T follicular helper cell (primary cell): ENCODE results near the gene RAB27A.
A peak's percentile ranks its signal among the peaks of the same experiment; 100 is the strongest.
"Not testable (repeated sequence)": the region's sequence is repeated elsewhere in the genome, so short reads cannot be mapped to it uniquely, and the experiment has no call there.

Experiments
- DNase-seq: peaks from one replicate; pipeline ENCODE4 v3.0.0-alpha.2; 2020; ENCODE audit warnings: low read depth
- total RNA-seq, 2 experiments: gene quantifications; one replicate each; lab custom pipeline; 2026; lab: John Stamatoyannopoulos, UW

Gene RAB27A
- 65.3 to 127 reads per million in 2 experiments for total RNA-seq

- DNase-seq: peak; percentile 58
Measured at GRCh38 chr15:55289746-55290527, at the start of gene RAB27A. Gene RAB27A (minus strand): TSS chr15:55289813. CDS start chr15:55234934, 54,879 bp downstream.

- DNase-seq: no peak
Measured at GRCh38 chr15:55337160-55337559, 47.5 kb upstream of the RAB27A start.

- DNase-seq: no peak
Measured at GRCh38 chr15:55334997-55335396, 45.4 kb upstream of the RAB27A start.

GRCh38 chr15:55334371-55334770, 44.8 kb upstream of the RAB27A start:
- no peak for DNase-seq

- no peak for DNase-seq
Measured at GRCh38 chr15:55327387-55327786, 37.8 kb upstream of the RAB27A start.

GRCh38 chr15:55322467-55322866, 32.9 kb upstream of the RAB27A start:
- no peak for DNase-seq

- no peak for DNase-seq
Measured at GRCh38 chr15:55320963-55321362, 31.4 kb upstream of the RAB27A start.

- no peak for DNase-seq
Measured at GRCh38 chr15:55320238-55320550, 30.6 kb upstream of the RAB27A start.

- no peak for DNase-seq
Measured at GRCh38 chr15:55319537-55320237, 30.1 kb upstream of the RAB27A start.

GRCh38 chr15:55318588-55319494, 29.2 kb upstream of the RAB27A start, which contains the start of the genes PIGB and PIGBOS1:
Gene PIGB (plus strand): TSS chr15:55319222. CDS start chr15:55319251, 29 bp downstream.
Gene PIGBOS1 (minus strand): TSS chr15:55319123. CDS start chr15:55317792, 1,331 bp downstream.
- DNase-seq: peak; percentile 54

GRCh38 chr15:55302801-55303200, 13.2 kb upstream of the RAB27A start:
- not testable (repeated sequence) for DNase-seq

GRCh38 chr15:55297315-55297714, 7.7 kb upstream of the RAB27A start:
- DNase-seq: no peak

GRCh38 chr15:55290528-55291057, 980 bp upstream of the RAB27A start:
- DNase-seq: peak; percentile 73

- DNase-seq: peak; percentile 5
Measured at GRCh38 chr15:55289011-55289745, 435 bp downstream of the RAB27A start.

GRCh38 chr15:55288006-55288717, 1.5 kb downstream of the RAB27A start:
- DNase-seq: no peak

- not testable (repeated sequence) for DNase-seq
Measured at GRCh38 chr15:55286442-55287189, 3.0 kb downstream of the RAB27A start.

GRCh38 chr15:55284426-55284825, 5.2 kb downstream of the RAB27A start:
- DNase-seq: no peak

GRCh38 chr15:55283379-55284147, 6.0 kb downstream of the RAB27A start:
- no peak for DNase-seq

GRCh38 chr15:55282284-55282833, 7.3 kb downstream of the RAB27A start:
- DNase-seq: no peak
